Islet of Langerhans (tissue), 1 donor: ENCODE measurements around the gene DOK1.
A peak's percentile ranks its signal among the peaks of the same experiment; 100 is the strongest.

Experiments
- FAIRE-seq: peaks from one replicate; lab custom pipeline; 2011; peaks lifted over from hg19 to GRCh38; lab: Jason Lieb, UNC

DOK1 gene

DNA sequence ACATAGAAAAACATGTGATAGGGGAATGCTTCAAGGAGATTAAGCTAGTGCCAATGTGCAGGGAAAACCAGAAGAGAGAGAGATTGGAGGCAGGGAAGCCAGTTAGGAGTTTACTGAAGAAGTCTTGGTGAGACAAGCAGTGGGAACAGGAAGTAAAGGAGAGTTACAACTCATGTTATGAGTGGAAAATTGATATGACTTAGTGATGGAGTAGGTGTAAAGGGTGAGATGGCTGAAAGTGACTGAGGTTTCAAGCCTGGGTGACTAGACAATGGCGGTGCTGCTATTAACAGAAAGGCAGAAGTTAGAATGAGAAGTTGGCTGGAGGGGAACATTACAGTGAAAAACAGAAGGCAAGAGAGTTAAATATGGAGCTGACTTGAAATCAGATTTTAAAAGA lies 16.5 kb downstream of the DOK1 start:
- FAIRE-seq, result no peak

DNA sequence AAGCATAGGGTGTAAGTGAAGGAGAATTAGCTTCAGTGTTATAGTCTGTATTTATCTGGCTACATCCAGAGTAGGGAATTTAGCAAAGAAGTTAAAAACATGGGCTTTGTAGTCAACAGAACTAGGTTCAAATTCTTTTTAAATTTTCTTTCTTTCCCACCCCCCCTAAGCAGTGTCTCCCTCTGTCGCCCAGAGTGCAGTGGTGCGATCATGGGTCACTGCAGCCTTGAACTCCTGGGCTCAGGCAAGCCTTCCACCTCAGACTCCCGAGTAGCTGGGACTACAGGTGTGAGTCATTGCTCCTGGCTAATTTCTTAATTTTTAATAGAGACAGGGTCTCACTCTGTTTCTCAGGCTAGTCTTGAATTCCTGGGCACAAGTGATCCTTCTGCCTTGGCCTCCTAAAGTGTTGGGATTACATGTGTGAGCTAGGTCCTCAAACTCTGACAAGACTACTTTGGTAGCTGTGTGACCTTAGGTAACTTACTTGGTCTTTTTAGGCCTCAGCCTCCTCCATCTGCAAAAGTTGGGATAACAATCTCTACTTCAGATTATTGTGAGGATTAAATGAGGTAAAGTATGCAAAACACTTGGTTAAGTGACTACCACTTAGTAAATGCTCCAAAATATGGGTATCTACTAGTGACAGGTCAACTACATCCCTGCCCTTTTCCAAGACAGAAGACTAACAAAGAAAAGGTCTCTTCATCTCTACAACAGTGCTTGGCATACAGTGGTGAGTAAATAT lies 17.8 kb downstream of the DOK1 start:
- FAIRE-seq, result no peak

DNA sequence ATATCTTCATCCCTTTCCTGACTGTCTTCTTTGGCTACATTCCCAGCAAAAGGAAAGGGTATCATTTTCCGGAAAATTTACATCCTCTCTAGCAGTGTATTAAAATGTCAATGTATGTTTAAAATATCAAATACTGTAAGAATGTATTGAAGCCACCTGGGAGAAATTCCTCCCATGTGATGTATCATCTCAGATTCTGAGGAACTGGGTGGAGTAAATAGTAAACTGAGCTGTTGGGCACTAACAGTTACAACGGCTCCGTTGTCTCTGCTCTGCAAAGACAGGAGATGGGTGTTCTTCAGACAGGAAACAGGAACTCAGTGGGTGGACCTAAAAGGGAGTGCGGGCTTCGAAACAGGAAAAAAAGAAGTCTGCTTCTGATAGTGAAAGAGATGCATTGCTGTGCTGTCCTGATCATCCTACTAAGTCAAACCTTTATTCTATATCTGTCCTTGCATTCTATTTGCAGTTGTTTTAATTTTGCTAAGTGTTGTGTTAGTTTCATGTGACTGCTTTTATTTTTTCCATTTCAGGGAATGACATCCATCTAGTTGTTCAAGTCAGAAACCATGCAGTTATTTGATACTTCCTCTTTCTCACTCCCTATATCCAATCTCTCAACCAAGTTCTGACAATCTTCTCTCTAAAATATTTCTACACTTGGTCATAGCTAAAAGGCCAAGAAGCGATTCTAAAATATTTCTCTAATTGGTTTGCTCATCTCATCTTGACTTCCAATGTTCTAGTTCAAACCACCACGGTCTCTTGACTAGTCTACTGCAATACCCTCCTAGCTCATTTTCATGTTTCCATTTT lies 19.4 kb downstream of the DOK1 start:
- no peak for FAIRE-seq

DNA sequence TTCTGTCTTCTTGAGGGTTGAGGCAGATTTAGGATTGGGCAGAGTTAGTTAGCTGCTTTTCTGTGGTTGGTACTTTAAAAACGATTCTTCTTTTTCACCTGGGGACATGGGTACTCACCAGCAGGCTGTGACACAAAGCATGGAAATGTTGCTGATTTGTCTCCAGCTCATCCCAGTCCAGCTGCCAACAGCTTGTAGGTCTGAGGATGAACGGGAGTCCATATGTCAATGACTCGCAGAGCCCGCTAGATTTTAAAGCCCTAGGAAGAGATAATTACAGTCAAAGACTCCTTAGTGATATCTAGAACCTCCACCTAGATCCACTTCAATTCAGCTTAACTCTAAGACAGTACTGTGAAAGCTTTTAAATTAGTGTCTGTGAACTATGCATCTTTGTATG lies 20.8 kb downstream of the DOK1 start:
- no peak for FAIRE-seq

DNA sequence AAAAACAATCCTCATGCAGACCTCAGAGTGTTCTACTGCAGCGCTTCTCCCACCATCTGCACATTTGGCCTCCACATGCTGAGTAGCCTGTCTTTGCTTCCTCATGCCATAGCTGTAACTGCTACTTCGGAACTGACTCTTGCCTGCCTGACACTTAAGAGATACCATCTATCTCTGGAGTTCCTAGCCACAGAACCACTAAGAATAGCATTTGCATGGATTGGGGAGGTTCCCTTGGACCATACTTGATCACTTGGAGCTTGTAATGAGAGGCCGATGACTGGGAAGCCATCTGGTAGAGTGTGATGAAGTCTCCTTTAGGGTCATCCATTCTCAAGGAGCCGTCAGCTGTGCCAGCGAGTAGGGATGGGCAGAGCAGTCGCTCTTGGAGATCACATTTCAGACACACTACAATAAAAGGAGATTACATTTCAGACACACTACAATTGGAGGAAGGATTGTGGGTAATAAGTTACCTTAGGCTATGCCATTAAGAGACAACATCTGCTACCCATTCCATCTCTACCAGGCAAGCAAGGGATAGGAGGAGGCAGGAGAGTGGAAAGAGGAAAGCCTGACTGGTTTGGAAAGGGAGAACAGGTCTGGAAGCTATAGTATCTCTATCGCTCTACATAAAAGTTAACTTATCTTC lies 21.8 kb downstream of the DOK1 start:
- FAIRE-seq, result no peak

DNA sequence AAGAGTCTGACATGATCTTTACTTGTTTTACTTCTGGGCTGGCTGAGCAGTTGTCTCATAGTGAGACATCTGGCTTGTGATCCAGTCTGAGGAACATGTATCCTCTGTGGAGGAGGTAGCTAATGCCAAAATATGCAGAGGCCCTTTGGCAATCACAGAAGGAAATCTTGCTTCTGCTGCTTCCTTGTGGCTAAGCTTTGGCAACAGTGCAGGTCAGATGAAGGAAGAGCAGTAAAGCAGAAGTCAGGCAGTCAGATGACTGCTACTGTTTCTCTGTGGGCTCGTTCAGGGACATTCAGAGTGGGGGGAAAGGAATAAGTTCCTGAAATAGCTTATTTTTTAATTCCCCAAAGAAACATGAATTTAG lies 22.3 kb downstream of the DOK1 start:
- no peak for FAIRE-seq

DNA sequence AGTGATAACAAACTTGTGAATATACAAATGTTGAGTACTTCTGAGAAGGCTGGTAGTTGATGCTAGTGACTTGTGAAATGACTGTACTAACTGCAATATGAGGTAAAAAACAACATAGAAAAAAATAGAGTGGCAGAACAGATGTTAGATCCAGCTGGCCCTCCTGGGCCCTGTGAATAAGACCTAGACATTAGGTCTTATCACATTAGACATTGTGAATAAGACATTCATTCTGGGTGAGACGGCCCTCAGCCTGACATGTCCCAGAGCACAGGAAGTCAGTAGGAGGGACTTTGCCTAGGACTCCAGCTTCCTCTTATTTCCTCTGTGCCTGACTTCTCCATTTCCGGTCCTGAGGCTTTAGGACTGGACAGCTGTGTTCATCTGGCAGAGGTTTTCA lies 22.9 kb downstream of the DOK1 start:
- FAIRE-seq, result no peak

DNA sequence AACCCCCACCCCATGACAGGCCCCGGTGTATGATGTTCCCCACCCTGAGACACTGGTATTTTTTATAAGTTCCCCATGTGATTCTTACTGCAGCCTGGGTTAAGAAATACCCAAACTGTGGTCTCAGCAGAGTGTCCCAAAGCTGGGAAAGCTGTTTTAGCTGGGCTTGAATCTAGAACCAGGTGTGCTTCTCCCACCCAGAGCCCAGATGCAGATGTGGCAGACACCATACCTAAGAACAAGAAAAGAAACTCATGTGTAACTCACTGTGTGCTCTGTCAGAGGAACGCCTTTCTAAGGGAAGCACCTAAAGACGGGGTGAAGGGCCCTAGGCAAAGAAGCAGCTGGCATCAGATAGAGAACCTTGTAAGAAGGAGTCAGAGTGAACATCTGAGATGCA lies 23.9 kb downstream of the DOK1 start:
- FAIRE-seq, result no peak

DNA sequence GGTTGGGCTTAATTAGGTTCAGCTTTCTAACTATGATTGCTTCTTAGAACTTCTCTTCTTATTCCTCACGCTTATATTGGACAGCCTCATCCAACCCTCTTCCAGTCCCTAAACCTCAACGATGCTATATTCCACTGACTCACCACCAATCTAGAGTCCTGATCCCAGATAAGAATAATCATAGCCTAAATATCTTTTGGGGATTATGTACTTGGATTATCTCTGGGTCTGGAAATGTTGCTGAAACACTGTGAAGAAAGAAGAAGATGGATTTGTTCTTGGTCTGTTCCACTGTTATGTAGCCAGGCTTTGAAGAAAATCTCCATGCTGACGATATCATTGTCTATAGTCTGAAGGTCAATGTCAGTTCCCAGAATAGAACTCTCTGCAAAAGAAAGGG lies 26.9 kb downstream of the DOK1 start:
- no peak for FAIRE-seq

DNA sequence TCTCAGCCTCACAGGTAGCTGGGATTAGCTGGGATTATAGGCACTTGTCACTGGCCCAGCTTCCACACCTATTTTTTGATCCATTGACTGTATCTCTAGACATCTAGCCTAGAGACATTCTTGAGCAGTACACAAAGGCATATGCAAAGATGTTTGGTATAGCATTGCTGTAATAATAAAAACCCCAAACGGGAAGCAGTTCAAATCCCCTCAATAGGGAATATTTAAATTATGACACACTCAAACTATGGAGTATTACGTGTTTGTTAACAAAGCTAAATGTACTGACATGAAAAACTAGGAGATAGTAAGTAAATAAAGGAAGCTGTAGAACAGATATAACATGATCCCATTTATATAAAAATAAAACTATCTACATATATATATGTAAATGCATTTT lies 27.7 kb downstream of the DOK1 start:
- FAIRE-seq, result no peak

DNA sequence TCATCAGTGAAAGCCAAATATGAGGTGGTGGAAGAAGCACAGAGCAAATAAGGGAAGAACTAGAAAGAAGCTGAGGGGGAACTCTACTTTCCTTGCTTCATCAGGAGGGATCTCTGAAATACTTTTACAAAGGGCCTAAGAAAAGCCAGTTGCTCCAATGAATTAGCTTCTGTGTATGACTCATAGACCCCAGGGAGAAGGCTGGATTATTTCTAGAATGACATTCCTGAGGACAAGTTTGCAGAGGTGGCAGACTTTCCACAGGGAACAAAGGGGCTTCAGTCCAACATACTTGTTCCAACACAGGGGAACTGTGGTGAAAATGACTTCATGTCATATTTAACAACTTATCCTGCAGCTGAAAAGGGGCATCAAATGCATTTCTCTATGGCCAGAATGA lies 29.0 kb downstream of the DOK1 start:
- no peak for FAIRE-seq

DNA sequence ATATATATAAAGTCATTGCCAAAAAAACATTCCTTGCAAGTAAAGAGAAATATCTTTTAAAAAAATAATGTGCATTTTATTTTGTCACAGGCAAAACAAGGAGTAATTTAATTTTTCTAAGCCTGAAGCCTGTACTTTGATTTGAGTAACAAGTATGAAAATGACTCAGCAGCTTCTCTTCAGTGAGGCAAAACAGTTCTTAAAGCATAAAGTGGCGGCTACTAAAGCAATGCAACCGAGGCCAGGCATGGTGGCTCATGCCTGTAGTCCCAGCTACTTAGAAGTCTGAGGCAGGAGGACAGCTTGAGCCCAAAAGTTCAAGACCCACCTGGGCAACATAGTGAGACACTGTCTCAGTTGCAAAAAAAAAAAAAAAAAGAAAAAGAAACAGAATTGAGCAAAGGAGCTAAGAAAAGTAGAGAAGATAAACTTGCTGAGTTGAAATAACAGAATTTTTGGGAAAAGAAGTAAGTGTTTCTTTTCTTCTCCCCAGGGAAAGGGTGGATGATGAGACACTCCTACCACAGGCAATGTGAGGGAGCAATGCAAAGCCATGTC lies 29.6 kb downstream of the DOK1 start:
- FAIRE-seq, result no peak

DNA sequence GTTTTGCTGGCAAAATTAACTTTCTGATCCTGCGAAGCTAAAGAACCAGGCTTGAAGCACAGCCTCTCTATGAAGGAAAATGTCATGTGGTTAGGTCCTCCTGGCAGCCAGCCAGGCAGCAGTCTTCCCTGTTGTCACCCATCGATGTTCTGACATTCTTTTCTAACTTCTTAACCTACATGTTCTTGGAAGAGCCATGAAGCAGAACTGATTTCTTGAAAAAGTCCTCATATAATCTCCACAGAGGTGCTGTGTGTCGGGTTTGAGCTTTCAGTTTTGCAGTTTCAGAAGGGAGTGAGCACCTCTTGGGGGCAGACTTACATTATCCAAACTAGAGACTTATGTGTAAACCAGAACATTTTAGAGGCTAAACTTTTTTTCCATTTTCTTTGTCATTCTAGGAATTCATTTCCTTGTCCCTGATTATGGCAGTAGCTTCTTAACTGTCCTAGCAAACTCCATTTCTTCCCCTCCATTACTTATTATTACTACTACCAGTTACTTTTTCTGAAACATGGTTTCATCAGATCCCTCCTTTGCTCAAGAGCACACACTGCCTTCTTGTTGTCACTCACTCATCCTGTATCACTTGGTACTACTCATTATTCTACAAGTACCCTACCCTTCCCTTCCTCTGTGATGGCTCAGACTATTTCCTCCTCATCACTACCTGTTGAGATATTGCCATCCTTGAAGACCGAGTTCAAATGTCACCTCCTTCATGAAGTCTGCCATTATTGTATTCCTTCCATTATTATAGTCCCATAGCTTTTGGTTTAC lies 31.1 kb downstream of the DOK1 start:
- no peak for FAIRE-seq

DNA sequence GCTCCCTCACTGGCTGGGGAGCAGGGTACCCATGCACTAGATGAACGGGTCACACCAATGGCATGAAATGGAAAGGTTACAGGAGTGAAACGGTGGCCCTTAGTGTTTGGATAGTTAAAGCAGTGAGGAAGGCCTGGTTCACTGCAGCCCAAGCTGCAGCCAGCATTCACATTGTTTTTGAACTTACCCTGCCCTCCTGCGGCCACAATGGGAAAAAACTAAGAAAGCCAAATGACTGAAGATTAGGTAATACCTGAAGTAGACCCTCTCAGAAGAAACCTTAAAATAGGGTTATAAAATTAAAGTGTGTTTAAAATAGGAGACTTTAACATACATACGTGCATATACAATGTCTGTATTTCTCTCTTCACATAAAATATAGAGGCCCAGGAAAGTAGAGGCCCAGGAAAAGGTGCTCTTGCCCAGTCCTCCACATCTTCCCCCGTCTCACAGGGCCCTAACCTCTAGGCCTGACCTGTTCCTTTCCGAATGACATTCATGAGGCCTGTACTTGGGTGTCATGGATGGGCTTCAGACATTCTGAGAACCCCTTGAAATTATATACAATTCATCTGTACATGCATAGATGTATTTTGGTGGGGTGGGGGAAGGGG lies 33.3 kb downstream of the DOK1 start:
- peak; percentile 74 for FAIRE-seq

DNA sequence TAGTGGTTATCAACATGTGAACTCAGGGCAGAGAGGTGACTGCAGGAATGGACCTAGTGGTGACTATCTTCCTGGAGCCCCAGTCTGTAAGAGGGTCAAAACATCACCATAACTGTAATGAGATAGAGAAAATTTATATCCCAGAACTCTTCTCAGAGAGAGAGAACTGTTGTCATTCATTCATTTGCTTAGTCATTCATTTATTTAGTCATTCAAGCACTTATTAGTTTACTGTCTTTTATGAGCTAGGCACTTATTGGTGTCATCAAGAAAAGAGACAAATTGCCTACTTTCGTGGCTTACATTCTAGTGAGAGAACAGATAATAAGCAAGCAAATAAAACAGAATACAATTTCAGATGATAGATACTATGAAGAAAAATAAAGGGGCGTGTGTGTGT lies 34.1 kb downstream of the DOK1 start:
- no peak for FAIRE-seq

DNA sequence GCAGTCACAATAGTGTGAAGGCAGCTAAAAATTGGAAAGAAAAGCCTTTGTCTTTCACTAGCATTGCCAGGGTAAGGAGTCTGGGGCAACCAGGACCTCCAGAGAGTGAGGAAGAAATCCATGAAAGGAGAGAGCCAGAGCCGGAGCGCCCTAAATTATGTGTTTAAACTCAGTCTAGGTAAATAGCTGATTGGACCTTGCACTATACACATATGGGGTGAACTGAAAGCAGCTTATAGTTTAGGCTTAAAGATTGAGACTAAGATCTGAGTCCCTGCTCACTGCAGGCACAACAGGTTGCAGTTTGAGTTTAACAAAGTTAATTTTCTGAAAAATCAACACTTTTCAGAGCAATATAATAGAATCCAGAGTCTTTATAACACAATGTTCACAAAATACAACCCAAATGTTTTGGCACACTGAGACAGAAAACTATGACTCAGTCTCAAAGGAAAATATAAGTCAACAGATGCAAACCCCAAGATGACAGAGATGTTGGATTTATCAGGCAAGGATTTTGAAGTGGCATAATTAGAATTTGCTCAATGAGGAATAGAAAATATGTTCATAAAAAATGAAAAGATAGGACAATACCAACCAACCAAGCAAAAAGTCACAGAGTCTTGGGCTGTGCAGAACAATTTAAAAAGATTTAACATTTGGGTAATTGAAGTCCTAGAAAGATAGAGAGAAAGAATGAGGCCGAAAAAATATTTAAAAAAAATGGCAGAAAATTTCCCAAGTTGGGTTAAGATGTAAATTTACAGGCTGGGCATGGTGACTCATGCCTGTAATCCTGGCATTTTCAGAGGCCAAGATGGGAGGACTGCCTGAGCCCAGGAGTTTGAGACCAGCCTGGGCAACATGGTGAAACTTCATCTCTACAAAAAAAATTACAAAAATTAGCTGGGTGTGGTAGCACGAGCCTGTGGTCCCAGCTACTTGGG lies 39.6 kb downstream of the DOK1 start:
- FAIRE-seq, result no peak

DNA sequence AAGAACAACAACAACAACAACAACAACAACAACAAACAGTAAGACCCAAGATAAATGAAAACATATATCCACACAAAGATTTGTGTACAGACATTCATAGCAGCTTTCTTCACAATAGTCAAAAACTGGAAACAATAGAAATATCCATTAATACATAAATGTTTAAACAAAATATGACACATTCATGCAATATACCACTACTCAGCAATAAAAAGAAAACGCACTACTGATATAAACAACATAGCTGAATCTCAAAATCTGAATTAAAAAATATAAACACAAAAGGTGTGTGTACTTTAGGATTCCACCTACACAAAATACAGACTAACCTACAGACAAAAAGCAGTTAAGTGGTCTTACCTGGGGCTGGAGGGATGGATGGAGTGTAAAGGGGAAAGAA lies 42.1 kb downstream of the DOK1 start:
- FAIRE-seq, result no peak

DNA sequence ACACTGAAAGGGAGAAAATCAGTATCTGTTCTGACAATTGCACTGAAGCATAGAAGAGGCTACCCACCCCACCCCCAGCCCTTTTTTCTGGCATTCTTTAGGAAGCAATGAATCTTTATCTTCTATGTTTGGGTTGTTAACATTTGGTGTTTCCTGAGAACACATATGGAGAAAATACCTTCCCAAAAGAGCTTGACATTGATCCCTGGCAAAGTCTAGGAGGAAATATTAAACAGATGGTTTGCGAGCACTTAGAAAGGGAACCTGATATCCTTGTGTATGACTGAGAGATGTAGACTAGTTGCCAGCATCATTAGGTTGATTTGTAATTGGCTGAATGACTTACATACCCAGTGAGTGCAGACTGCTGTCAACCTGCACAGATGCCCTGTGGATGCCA lies 42.9 kb downstream of the DOK1 start:
- no peak for FAIRE-seq

DNA sequence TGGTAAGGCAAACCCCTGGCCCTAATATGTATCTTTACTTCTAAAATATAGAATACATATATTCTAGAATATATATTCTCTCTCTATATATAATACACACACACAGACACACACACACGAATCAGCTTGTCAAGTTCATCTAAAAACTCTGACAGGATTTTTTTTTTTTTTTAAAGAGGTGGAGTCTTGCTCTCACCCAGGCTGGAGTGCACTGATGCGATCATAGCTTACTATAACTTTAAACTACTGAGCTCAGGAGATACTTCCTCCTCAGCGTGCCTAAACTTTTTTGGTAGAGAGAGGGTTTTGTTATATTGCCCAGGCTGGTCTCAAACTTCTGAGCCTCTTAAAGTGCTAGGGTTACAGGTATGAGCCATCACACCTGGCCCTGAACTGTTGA lies 45.2 kb downstream of the DOK1 start:
- no peak for FAIRE-seq

DNA sequence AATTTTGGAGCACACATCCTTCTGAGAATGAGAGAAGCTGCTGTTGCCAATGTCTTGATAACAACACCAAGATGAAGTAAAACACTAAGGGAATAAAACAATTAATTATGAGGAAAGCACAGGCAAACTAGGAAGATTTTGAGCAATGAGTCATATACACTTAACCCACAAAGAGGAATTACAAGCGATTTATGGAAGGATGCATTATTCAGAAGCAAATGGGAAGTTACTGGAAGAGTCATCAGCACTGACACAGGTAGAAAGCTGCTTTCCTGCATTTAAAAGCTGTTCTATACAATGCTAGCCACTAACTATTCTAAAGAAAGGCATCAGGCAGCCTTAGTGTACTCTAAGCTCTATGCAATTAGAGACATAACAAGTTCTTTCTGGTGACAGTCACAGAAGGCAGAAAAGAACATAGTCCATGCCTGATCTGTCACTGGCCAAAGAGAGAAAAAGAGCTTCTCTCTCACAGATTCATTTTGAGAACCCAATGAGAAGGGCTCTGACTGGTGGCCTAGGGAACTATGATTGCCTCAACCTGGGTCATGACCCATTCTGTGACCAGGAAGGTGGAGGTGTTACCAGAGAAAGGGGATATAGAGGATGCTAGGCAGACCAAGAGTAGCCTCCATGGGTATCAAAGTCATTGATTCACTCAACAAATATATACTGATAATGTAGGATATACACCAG lies 48.2 kb downstream of the DOK1 start:
- no peak for FAIRE-seq
